Inferior parietal cortex (tissue), 1 donor: ENCODE data around the gene FLRT2.

Experiments used
- DNase-seq: peaks from one replicate; pipeline ENCODE4 v3.0.0-alpha.2; 2016; ENCODE audit errors: extremely low spot score

The FLRT2 gene

GRCh38 chr14:85596562-85596961 is 66.6 kb downstream of the FLRT2 start:
- DNase-seq: no peak

- no peak for DNase-seq
Measured at GRCh38 chr14:85597701-85598100, 67.8 kb downstream of the FLRT2 start.

GRCh38 chr14:85599939-85600338 is 70.0 kb downstream of the FLRT2 start:
- no peak for DNase-seq

- no peak for DNase-seq
Measured at GRCh38 chr14:85601246-85601645, 71.3 kb downstream of the FLRT2 start.

GRCh38 chr14:85601690-85602089 is 71.7 kb downstream of the FLRT2 start:
- no peak for DNase-seq

- no peak for DNase-seq
Measured at GRCh38 chr14:85602345-85602744, 72.4 kb downstream of the FLRT2 start.

- DNase-seq: no peak
Measured at GRCh38 chr14:85604021-85604420, 74.1 kb downstream of the FLRT2 start.

- DNase-seq: no peak
Measured at GRCh38 chr14:85604714-85605113, 74.8 kb downstream of the FLRT2 start.

- DNase-seq: no peak
Measured at GRCh38 chr14:85607651-85608081, 77.7 kb downstream of the FLRT2 start.

GRCh38 chr14:85613496-85613895 is 83.6 kb downstream of the FLRT2 start:
- no peak for DNase-seq

GRCh38 chr14:85616386-85616885 is 86.5 kb downstream of the FLRT2 start:
- no peak for DNase-seq

- DNase-seq: no peak
Measured at GRCh38 chr14:85616886-85617285, 86.9 kb downstream of the FLRT2 start.

- no peak for DNase-seq
Measured at GRCh38 chr14:85617791-85618190, 87.8 kb downstream of the FLRT2 start.

- no peak for DNase-seq
Measured at GRCh38 chr14:85618390-85618789, 88.4 kb downstream of the FLRT2 start.

GRCh38 chr14:85618978-85619377 is 89.0 kb downstream of the FLRT2 start:
- no peak for DNase-seq

- DNase-seq: no peak
Measured at GRCh38 chr14:85619851-85620250, 89.9 kb downstream of the FLRT2 start.

- DNase-seq: no peak
Measured at GRCh38 chr14:85620947-85621346, 91.0 kb downstream of the FLRT2 start.

GRCh38 chr14:85622106-85622505 is 92.2 kb downstream of the FLRT2 start:
- no peak for DNase-seq

- no peak for DNase-seq
Measured at GRCh38 chr14:85622986-85623685, 93.2 kb downstream of the FLRT2 start.

- no peak for DNase-seq
Measured at GRCh38 chr14:85625925-85626585, 96.1 kb downstream of the FLRT2 start.

GRCh38 chr14:85634205-85634604 is 104.3 kb downstream of the FLRT2 start:
- DNase-seq: no peak

GRCh38 chr14:85644211-85644610 is 114.3 kb downstream of the FLRT2 start:
- DNase-seq: no peak

GRCh38 chr14:85653029-85653428 is 123.1 kb downstream of the FLRT2 start:
- DNase-seq: no peak
